HG03457 (cell line): ENCODE measurements around the gene GDPD3.

Experiments
- ATAC-seq: cut with Tn5 transposase; IDR thresholded peaks from one replicate; pipeline ENCODE4 v1.9.1; 2021; ENCODE audit warnings: moderate number of reproducible peaks; ENCODE audit not compliant: unreplicated experiment

The GDPD3 gene

GRCh38 chr16:30060836-30061554, 52.3 kb downstream of the GDPD3 start:
- ATAC-seq, result no peak

DNA sequence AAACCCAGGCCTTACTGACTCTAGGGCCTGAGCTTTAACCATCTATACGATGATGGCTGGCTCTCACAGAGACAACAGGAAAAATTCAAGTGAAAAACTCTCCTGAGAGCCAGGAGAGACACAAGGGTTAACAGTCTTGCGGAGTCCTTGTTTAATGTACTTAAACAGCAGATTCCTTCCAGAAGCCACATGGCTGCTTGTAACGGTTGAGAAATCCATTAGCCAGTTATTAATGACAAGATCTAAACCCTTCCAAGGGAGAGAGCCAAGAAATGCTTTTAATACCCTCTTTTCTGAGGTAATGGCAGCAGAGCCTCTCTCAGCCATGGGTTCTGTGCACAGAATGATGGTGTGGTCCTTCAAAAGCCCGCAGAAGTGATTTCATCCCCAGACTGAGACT, 53.0 kb downstream of the GDPD3 start:
- ATAC-seq, result no peak

DNA sequence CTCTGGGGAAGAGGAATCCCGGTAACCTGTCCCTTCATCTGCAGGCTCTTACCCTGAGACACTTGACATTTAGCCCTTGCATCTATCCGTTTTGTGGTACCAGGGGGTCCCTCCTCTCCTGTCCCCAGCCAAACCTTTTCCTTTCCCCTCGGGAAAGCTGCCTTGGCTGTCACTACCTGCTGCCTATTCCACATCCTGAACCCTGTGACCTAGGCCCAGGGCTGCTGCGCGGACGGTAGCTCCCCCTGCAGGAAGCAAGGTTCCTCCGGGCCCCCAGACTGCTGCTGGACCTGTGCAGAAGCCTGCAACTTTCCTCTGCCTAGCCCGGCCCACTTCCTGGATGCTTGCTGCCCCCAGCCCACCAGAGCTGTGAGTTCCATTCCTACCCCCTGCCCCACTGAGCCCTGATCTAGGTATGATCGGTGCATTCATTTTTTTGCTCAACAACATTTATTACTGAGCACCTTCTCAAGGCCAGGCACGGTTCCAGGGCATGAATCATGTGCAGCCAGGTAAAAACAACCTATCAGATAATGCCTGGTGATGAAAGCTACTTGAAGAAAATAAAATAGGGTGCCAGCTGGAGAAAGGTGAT, 58.3 kb downstream of the GDPD3 start:
- no peak for ATAC-seq
